ENCODE measurements around the gene SLIT1. TPM values are rescaled to one million over a fixed set of nuclear protein-coding genes. Genes with fewer than 3 reads are reported as not detected.
"Not testable (repeated sequence)": the region's sequence is repeated elsewhere in the genome, so short reads cannot be mapped to it uniquely, and the experiment has no call there.

Gene SLIT1
- total RNA-seq, 1 donor from 2014 or later: 25.5 TPM

DNA sequence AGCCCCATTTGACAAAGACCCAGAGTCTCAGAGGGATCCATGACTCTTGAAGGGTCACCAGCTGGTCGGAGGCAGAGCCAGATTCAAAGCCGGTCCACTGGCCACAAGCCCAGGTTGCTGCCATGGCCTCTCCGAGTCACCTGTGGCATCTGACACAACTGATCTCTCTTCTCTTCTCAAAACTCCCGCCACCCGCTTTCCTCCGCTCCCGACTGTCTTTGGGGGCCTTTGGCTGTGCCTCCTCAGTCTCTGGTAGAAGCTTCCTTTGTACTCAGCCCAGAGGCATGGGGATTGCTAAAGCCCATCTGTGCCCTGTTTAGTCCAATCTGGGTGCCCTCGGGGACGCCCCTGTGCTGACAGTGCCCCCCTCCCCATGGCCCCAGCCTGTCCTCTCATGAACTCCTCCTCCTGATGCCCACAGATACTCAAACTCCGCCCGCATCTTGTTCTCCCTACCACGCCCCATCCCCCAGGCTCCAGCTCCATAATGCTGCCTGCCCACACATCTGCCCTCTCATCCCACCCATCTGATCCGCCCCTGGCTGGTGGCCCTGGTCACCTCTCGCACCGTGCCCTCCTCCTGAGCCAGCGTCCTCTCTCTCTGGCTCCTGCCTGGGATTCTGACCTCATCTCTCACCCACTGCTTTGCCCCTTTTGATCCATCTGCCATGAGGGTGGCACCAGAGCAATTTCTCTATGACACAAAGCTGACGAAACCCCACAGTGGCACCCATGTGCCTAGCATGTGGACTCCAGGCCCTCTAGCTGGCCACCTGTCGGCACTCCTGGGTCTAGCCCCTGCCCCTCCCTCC lies 150.6 kb downstream of the SLIT1 start:
- H3K9me3 Mint-ChIP-seq (ENCODE audit: low read depth): no peaks in the 10 kb centered on the region

DNA sequence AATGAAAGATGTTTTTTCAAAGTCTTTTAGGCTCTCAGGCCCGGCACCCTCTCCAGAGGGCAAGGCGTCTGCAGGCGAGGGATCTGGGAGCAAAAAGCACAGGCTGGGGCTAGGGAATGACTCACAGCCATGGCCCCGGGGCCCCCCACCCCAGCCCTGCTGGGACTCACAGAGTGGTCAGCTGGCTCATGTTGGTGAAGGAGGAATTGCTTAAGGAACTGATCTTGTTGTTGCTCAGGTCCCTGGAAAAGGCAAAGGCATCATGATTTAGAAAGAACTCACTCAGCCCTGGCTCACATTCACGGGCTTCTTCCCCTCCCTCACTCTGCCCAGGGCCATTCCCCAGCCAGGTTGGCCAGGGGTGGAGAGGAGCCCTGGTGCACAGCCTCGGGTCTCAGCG lies 151.5 kb downstream of the SLIT1 start:
- no peak for DNase-seq (ENCODE audit: low spot score, unreplicated experiment)
- no peak overlapping the region for H3K4me3 Mint-ChIP-seq (ENCODE audit: low read depth)
- TF ChIP-seq, protein P1, sequence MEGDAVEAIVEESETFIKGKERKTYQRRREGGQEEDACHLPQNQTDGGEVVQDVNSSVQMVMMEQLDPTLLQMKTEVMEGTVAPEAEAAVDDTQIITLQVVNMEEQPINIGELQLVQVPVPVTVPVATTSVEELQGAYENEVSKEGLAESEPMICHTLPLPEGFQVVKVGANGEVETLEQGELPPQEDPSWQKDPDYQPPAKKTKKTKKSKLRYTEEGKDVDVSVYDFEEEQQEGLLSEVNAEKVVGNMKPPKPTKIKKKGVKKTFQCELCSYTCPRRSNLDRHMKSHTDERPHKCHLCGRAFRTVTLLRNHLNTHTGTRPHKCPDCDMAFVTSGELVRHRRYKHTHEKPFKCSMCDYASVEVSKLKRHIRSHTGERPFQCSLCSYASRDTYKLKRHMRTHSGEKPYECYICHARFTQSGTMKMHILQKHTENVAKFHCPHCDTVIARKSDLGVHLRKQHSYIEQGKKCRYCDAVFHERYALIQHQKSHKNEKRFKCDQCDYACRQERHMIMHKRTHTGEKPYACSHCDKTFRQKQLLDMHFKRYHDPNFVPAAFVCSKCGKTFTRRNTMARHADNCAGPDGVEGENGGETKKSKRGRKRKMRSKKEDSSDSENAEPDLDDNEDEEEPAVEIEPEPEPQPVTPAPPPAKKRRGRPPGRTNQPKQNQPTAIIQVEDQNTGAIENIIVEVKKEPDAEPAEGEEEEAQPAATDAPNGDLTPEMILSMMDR (IDR thresholded peaks at IDR 0.05; ENCODE audit: unreplicated experiment): no peak
- no peaks in the 10 kb centered on the region for H3K9me3 Mint-ChIP-seq (ENCODE audit: low read depth)
- H3K27me3 Mint-ChIP-seq: peaks cover 7% of the 10 kb centered on the region
- peaks cover 2% of the 10 kb centered on the region for H3K4me1 Mint-ChIP-seq (ENCODE audit: low read depth)
- H3K36me3 Mint-ChIP-seq (ENCODE audit: insufficient read depth): no peaks in the 10 kb centered on the region
- no peak overlapping the region for H3K27ac Mint-ChIP-seq

More for the DNA sequence above, 150.6 kb downstream of the SLIT1 start:
- TF ChIP-seq, protein P1 (IDR thresholded peaks at IDR 0.05; ENCODE audit: unreplicated experiment): no peak
- H3K4me3 Mint-ChIP-seq (ENCODE audit: low read depth): no peak overlapping the region
- H3K27me3 Mint-ChIP-seq: peaks cover 7% of the 10 kb centered on the region
- H3K4me1 Mint-ChIP-seq (ENCODE audit: low read depth): peaks cover 2% of the 10 kb centered on the region
- H3K27ac Mint-ChIP-seq: no peak overlapping the region
- no peak for DNase-seq (ENCODE audit: low spot score, unreplicated experiment)
- no peaks in the 10 kb centered on the region for H3K36me3 Mint-ChIP-seq (ENCODE audit: insufficient read depth)

DNA sequence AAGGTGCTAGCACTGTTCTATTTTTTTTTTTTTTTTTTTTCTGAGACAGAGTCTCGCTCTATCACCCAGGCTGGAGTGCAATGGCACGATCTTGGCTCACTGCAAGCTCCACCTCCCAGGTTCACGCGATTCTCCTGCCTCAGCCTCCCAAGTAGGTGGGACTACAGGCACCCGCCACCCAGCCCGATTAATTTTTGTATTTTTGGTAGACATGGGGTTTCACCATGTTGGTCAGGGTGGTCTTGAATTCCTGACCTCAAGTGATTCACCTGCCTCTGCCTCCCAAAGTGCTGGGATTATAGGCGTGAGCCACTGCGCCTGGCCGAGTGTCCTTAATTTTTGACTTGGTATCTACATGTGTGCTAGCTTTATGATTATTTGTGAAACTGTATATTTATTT lies 151.9 kb downstream of the SLIT1 start:
- H3K4me1 Mint-ChIP-seq (ENCODE audit: low read depth); H3K36me3 Mint-ChIP-seq (ENCODE audit: insufficient read depth); H3K9me3 Mint-ChIP-seq (ENCODE audit: low read depth); H3K27ac Mint-ChIP-seq; DNase-seq (ENCODE audit: low spot score, unreplicated experiment); H3K4me3 Mint-ChIP-seq (ENCODE audit: low read depth); H3K27me3 Mint-ChIP-seq: not testable (repeated sequence)

DNA sequence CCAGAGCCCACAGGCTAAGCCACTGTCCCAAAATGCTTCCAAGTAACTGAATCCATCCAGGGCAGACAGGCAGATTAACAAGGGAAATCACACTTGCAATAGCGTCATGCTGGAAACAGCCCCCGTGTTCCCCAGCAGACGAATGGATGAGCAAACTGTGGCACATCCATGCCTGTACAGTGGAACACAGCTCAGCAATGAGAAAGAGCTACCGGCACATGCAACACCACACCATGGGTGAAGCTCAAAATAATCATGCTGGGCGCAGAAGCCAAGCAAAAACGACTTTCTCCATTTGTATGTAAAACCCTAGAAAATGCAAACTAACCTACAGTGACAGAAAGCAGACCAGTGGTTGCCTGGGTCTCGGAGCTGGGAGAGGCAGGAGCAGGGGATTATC lies 153.1 kb downstream of the SLIT1 start:
- Mint-ChIP-seq H3K36me3 (ENCODE audit: insufficient read depth) (no peaks in the 10 kb centered on the region), H3K4me1 (ENCODE audit: low read depth) (peaks cover 2% of the 10 kb centered on the region), H3K27me3 (no peaks in the 10 kb centered on the region), H3K4me3 (ENCODE audit: low read depth) (no peak overlapping the region), H3K9me3 (ENCODE audit: low read depth) (no peaks in the 10 kb centered on the region), H3K27ac (no peak overlapping the region)
- no peak for DNase-seq (ENCODE audit: low spot score, unreplicated experiment)
- TF ChIP-seq, protein P1 (IDR thresholded peaks at IDR 0.05; ENCODE audit: unreplicated experiment): no peak

DNA sequence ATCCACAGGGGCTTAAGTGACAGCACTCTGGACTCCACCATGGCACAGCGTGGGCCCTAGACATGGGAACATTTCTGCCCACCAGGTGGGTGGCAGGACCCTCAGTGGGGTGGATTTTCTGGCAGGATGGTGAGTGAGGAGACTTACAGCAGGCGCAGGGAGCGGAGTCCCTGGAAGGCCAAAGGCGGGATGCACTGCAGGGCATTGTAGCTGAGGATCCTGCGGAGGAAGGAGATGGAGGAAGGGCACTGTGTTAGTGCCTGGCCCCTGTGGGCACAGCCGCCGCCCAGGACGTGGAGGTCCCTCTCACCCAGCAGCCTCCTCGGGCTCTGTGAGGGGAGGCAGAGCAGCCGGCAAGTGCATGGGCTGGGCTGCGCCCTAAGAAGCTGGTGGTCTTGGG lies 154.3 kb downstream of the SLIT1 start:
- TF ChIP-seq, protein P1 (IDR thresholded peaks at IDR 0.05; ENCODE audit: unreplicated experiment): no peak
- H3K4me1 Mint-ChIP-seq (ENCODE audit: low read depth): peaks cover 2% of the 10 kb centered on the region
- DNase-seq (ENCODE audit: low spot score, unreplicated experiment): no peak
- H3K4me3 Mint-ChIP-seq (ENCODE audit: low read depth): no peak overlapping the region
- H3K27me3 Mint-ChIP-seq: no peaks in the 10 kb centered on the region
- H3K36me3 Mint-ChIP-seq (ENCODE audit: insufficient read depth): no peaks in the 10 kb centered on the region
- no peak overlapping the region for H3K27ac Mint-ChIP-seq
- H3K9me3 Mint-ChIP-seq (ENCODE audit: low read depth): no peaks in the 10 kb centered on the region

DNA sequence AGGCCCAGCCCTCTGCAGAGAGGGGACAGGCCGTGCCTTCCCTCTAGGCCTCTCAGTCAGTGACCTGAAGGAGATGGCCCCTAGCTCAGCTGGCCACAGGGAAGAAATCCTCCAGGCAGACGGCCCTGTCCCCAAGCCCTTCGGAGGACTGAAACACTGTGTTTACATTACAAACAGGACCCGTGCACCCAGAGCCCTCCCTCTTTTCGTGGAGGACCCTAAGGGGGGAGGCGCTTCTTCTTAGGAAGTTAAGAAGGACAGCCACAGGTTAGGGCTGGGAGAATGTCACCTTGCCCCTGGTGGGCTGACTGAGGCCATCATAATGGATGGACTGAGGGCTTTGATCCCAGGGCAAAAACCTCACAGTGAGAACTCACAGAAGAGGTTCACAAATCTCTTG lies 154.9 kb downstream of the SLIT1 start:
- no peak for DNase-seq (ENCODE audit: low spot score, unreplicated experiment)
- Mint-ChIP-seq H3K9me3 (ENCODE audit: low read depth) (no peaks in the 10 kb centered on the region), H3K36me3 (ENCODE audit: insufficient read depth) (no peaks in the 10 kb centered on the region), H3K27ac (no peak overlapping the region), H3K4me1 (ENCODE audit: low read depth) (peaks cover 2% of the 10 kb centered on the region), H3K4me3 (ENCODE audit: low read depth) (no peak overlapping the region), H3K27me3 (no peaks in the 10 kb centered on the region)
- TF ChIP-seq, protein P1 (IDR thresholded peaks at IDR 0.05; ENCODE audit: unreplicated experiment): no peak
